Renal cortical epithelial cell (primary cell): ENCODE data around the gene MYO3B. TPM values are rescaled to one million over a fixed set of nuclear protein-coding genes. Genes with fewer than 3 reads are reported as not detected.
"Not testable (repeated sequence)": the region's sequence is repeated elsewhere in the genome, so short reads cannot be mapped to it uniquely, and the experiment has no call there.

Experiments used
- DNase-seq: peaks from one replicate; pipeline ENCODE4 v3.0.0-alpha.2; 2011; ENCODE audit warnings: low read depth
- total RNA-seq: library from RNA; depleted of rRNA; stranded (reverse); fragments of >200 nt; gene quantifications from 2 replicates; pipeline ENCODE4 v1.2.3, GENCODE V29; 2014

MYO3B gene
- total RNA-seq, 1 donor from 2014 or later: 1.4 TPM

DNA sequence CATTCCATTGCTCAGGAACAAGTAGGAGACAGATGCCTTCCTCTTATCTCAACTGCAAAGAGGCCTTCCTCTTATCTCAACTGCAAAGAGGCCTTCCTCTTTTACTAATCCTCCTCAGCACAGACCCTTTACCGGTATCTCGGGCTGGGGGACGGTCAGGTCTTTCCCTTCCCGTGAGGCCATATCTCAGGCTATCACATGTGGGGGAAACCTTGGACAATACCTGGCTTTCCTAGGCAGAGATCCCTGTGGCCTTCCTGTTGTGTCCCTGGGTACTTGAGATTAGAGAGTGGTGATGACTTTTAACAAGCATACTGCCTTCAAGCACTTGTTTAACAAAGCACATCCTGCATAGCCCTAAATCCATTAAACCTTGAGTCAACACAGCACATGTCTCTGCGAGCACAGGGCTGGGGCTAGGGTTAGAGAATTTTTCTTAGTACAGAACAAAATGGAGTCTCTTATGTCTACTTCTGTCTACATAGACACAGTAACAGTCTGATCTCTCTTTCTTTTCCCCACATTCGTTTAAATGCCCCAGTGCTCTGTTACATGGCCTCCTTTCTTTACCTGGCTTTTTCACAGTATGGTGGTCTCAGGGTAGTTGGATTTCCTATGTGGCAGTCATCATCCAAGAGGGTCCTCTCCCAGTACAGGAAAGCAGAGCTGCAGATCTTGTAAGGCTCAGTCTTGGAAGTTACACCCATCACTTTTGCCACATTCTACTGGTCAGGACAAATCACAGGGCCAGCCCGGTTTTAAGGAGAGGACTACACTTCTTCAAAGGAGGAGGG lies 86.0 kb downstream of the MYO3B start:
- DNase-seq: not testable (repeated sequence)

DNA sequence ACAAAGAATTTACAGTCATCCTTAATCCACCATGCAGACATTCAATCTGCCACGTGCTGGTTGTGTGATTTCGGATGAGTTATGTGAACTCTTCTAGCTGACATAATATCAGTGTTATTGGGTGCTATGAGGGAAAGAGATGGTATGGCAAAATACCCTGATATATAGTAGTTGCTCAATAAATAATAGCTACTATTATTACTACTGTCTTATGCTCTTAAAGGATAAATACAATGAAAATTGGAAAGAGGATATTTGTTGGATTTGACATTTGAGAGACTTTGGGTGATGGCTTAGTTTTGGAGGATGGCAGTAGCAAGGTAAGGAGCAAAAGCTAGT lies 86.5 kb downstream of the MYO3B start:
- DNase-seq: no peak

DNA sequence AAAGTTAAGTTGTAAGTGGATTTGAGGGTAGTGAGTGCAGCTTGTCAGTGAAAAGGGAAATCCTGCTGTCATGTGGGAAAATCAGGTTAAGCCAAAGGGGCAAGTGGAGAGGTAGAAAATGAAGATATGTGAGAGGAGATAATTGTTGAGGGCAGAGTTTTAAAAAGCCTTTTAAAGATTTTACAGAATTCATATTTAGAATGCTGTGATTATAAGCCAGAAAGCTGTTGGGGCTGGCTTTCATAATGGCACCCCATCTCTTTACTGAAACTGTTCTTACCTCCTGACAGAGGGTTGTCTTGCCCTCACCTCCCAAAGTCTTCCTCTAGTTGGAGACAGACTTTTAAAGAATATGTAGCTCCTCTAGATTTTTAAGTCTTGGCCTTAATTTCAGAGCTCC lies 86.9 kb downstream of the MYO3B start:
- DNase-seq: no peak

DNA sequence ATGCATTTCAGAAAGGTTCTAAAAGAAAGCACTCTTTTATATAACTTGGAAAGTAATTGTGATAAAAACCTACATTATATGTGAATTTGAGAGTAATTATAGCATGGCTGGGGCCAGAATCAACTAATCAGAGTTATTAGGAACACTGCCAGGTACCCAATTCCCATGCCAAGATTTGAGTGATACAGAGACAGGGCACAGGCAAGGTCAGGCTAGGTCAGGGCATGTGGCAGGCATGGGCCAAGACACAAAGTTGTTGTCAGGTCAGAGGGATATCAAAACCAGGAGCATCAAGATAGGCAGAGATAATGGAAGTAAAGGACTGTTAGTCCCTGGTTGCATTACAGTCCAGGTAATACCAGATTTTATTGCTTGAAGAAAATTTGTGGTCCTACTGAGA lies 87.4 kb downstream of the MYO3B start:
- no peak for DNase-seq

DNA sequence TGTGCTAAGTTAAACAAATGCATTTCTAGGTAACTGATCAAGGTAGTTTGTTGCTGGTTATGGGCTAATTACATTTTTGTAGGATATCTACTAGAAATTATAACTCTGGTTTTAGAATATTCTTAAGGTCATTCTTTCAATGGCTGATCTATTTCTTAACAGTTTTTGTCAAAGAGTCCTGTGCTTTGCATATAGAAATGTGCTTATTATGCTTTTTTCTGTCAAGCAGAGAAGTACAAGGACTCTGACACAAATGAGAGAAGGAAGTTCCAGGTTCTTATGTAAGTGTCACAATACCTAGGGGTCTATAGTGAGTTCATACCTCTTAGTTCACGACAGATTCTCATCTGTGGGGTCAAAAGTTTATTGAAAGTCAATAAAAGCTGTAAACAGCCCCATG lies 88.4 kb downstream of the MYO3B start:
- DNase-seq: no peak

DNA sequence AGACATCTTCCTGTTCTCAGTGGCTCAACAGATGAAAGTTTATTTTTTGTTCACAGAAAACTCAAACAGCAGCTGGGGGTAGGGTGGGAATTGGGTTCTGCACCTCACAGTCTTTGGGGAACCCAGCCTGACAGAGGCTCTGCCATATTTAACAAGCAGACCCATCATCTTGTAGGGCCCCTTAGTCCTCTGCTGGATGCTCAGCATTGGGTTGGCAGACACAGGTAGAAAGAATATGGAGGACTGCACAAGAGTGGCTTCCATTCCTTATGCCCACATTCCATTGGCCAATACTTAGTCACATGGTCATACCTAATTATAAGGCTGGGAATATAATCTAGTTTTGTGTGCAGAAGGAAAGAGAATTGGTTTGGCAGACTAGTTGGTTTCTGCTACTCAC lies 89.1 kb downstream of the MYO3B start:
- no peak for DNase-seq

DNA sequence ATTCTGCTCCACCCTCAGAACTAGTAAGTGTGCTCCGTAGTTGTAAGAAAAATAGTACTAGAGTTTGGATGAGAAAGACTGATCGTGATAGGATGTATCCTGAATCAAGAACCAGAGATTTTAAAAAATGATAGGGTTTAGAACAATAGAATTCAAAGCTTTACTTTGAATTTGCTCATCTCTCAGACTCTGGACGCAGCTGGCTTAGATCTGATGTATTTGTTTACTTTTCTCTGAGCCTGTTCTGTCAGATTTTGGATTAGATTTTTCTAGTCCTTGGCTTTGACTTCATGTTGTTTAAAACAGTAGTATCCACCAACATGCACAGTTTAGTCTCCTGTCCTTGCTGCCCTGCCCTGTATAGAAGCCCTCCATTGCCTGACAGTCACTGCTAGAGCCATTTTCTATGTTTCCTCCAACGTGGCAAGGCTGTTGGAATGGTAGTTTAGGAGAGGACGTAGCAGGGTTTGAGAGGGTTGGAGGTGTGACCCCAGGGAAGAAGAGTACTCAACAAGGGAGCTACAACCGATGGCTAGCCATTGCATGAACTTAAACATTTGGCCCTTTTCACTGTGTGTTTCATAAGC lies 92.4 kb downstream of the MYO3B start:
- DNase-seq: no peak

DNA sequence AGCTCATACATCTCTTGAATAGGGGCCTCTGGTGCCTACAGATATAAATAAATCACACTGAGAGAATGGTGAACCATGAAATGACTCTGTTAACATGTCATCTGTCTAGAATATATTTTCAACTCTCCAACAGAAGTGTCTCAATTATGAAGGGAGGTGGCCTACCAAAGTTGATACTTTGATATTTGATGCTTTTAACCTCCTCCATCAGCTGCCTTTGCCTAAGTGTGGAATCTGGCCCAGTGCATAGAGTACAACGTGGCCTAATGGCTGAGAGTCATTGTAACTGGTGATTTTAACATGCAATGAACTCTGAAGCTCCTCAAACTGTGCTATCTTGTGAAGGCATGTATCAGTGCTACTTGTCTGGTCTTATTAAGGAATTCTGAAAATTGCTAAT lies 93.4 kb downstream of the MYO3B start:
- peak; percentile 2 for DNase-seq

DNA sequence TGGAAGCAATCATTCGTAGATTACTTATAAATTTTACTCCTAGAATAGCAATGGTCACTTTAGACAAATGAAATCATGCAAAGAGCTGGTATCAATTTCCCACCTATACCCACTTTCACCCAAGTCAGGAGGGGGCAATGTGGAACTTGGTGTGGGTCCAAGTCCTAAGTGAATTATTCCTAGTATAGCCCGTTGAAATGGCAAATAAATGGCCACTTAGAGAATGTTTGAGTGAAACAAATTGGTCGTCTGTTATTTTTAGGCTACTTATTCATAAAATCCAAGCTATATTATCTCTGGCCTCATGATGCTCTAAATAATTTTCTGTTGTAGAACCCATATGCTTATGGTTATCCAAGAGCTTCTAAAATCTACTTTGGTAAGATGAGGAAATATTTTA lies 98.1 kb downstream of the MYO3B start:
- no peak for DNase-seq

DNA sequence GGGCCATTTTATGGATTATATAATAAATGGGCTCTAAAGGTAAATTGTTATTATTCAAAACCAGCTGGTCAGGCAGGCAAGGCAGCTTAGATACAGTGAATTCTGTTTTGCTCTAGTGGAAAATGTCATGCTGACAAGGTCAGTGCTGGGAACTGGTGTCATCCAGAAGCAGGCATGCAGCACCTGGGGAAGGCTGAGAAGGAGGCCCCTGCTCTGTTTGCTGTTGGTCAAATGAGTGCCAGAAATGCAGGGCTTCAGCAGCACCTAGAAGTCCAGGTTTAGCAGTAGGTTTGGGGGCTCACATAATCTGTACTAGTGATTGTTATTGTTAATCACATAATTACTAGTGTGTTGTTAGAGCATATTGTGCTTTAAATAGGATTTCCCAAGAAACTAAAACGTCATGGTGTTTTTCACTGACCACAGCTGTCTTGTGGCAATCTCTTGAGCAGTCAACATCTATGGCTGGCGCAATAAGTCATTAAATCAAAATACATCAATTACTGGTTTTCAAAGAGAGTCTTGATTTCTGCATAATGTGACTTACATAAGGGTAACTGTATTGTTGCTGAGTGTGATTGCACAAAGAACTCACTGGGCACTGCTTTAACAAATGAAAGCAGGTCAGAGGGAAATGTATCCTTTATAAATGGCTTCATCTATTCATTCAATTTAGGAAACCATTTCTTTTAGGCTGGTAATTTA lies 99.1 kb downstream of the MYO3B start:
- peak; percentile 18 for DNase-seq

DNA sequence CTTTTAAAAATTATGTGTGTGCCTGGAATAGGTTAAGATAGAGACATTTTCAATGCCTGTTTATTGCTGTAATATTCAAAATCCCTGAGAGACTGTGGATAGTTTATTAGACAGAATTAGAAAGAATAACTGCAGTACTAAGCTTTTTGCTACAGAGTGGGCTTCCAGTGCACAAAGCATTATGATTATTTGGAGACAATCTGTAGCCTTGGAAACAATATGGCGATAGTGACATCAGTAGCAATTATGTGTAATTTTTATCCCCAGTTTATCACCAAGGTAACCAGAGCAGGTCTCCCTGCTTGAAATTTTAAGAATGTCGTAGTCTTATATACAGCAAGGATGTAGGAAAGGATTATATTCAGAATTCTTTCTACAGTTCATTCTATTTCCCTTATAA lies 100.0 kb downstream of the MYO3B start:
- DNase-seq: no peak

DNA sequence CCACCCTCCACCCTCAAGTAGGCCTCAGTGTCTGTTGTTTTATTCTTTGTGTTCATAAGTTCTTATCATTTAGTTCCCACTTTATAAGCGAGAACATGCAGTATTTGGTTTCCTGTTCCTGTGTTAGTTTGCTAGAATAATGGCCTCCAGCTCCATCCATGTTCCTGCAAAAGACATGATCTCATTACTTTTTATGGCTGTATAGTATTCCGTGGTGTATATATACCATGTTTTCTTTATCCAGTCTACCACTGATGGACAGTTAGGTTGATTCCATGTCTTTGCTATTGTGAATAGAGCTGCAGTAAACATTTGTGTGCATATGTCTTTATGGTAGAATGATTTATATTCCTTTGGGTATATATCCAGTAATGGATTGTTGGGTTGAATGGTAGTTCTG lies 101.7 kb downstream of the MYO3B start:
- DNase-seq: not testable (repeated sequence)

DNA sequence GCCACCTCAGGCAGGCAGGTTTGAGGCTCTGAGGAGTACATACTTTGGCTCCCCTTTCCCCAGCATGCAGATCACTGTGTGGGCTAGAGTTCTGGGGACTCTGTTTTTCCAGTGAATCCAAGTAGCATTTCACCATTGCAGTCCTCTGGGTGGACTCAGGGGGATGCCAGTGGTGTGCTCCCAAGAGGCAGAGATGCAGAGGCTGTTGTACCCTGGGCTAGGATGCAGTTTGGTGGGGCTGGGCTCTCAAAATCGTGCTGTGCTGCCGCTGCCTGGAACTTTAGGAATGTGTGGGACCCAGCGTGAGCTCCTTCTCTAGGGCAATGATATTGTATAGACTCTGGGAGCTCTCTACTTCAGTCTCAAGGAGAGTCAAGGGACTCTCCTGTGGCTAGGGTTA lies 104.9 kb downstream of the MYO3B start:
- no peak for DNase-seq

DNA sequence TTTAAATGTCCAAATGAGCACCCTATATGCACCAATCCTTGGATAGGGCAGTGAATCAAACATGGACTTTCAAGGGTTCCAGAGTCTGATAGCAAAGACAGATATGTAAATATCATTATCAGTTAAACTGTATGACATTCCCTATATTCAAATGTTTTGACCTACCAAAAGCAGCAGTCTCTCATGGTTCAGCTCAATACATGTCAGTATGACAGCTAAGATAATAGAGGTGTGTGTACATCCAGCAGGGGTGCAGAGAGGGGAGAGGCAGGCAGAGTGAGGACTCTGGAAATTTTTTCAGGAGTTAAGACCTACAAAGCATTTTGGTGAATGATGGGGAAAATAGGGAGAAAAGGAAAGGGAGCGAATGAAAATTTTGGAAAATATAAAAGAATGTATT lies 106.3 kb downstream of the MYO3B start:
- no peak for DNase-seq

DNA sequence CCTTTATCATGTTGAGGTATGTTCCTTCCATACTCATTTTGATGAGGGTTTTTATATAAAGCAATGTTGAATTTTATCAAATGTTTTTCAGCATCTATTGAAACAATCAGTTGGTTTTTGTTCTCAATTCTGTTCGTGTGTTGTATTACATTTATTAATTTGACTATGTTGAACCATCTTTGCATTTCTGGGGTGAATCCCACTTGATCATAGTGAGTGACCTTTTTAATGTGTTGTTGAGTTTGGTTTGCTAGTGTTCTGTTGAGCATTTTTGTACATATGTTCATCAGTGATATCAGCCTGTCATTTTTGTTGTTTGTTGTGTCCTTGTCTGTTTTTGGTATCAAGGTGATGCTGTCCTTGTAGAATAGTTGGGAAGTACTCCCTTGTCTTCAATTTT lies 110.9 kb downstream of the MYO3B start:
- DNase-seq: no peak

DNA sequence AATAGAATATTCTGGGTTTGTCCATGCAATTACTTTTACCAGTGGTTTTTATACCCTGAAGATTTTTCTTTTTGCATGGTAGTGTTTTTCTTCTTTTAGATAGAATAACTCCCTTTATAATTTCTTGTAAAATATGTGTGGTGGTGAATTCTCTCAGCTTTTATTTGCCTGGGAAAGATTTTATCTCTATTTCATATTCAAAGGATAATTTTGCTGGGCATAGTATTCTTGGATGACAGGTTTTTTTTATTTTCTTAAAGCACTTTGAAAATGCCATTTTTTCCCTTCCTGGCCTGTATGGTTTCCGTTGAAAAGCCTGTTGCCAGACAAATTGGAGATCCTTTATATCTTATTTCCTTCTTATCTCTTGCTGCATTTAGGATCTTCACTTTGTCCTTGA lies 113.5 kb downstream of the MYO3B start:
- DNase-seq: no peak

DNA sequence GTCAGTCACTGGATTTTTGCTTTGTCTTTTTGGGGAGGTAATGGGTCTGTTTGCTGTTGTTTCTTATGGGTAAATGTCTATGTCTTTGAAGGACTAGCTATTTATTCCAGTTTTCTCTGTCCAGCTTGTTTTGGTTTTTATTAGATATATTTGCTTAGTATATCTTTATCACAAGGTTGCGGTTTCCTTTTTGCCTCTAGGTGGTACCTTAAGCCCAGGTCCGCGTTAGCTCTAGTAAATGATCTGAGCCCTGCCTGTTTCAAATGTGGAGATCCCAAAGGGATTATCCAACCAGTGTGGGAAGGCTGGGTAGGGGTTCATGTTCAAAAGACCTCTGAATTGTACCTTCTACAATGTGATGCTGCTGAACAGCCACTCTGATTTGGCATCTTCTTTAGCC lies 114.5 kb downstream of the MYO3B start:
- DNase-seq: no peak

DNA sequence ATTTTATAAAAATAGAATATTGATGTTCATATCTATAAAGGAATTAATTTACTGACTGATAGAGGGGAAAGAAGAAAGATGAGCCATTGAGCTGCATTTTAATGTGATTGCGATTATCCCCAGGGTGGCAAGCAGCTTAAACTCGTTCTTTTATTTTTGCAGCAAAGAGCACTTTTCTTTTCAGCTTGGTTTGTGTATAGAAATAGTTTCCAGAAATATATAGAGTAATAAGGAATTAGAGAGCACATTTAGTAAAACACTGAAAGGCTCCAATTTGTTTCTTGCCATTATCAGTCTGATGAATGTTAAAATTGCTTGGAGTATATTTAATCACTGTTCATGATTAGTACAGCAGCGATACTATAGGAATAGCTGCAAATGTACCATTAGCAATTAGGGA lies 119.5 kb downstream of the MYO3B start:
- DNase-seq: no peak

DNA sequence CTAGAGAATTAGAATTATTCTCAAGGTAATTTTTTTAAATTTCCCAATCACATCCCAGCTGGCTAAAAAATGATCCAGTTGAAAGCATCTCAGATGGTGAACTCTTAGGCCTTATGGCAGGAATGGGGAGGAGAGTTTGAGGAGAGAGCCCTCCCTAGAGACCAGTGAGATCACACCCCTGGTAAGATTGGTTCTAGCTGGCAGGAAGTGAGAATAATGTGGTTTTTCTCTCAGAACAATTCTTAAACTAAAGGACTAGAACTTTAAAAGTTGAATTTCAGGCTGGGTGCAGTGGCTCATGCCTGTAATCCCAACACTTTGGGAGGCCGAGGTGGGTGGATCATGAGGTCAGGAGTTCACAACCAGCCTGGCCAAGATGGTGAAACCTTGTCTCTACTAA lies 120.2 kb downstream of the MYO3B start:
- DNase-seq: no peak

DNA sequence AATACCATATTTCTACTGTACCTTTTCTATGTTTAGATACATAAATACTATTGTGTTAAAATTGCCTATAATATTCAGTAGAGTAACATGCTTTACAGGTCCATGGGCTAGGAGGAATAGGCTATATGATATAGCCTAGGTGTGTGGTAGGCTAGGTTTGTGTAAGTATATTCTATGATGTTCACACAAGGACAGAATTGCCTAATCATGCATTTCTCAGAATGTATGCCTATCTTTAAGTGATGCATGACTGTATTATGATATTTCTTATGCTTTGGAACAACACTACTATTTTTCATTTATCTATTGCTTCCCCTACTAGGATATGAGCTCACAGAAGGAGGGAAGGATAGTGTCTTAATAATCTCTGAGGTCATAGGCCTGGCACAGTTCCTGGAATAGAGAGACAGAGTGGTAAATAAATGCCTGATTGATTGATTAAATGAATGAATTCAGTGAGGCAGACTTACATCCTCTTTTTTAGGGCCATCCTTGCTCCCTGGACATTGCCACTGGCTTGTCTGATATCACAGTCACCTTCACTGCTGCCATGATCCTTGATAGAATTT lies 121.0 kb downstream of the MYO3B start:
- no peak for DNase-seq

DNA sequence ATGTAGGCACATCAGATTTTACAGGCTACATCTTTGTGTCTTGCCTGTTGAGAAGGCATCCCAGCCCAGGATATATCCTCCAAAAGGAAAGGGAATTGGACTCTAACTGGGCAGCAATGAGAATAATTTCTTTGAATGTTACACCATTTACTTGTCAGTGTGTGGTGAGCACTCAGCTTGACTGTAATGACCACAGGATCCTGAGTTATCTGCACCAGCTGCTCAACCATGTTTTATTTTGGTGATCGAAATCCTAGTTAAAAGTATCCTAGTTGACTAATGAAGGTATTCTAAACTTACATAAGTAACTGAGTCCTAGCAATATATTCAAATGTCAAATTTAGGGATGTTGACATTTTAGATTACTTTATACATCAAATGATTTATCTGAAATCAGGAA lies 123.0 kb downstream of the MYO3B start:
- no peak for DNase-seq

DNA sequence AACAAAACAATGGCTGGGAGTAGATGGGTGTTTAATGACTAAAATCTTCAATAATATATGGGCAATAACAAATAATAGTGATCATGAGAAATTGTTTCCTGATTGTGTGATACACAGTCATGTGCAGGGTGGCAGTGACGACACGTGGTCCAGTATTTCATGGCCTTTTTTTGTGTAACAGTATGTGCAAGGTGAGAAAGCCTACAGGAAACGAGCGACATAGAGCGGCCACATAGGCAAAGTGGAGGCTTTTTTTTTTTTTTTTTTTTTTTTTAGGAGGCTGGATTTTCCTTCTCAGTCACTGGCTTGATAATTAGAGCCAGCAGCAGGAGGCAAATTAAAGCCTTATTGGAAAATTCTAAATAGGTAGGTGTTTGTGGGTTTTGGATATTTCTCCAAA lies 123.7 kb downstream of the MYO3B start:
- DNase-seq: no peak

DNA sequence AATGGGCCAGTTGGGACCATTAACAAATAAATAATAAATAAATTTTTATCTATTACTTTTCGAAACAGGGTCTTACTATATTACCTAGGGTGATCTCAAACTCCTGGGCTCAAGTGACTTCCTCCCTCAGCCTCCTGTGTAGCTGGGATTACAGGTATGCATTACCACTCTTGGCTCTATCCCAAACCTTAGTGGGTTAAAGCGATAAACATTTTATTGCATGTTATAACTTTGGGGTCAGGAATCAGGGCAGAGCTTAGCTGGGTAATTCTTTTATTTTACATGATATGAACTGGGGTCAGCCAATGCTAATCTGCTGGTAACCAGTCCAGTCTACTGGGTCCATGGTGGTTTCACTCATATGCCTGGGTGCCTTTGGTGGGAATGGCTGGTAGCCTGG lies 127.8 kb downstream of the MYO3B start:
- no peak for DNase-seq
